Hair follicle dermal papilla cell (primary cell): Measurements from ENCODE around the gene SDHAF3. TPM values are rescaled to one million over a fixed set of nuclear protein-coding genes. Genes with fewer than 3 reads are reported as not detected.

Experiments
- total RNA-seq: library from RNA; depleted of rRNA; stranded (reverse); fragments of >200 nt; gene quantifications from 2 replicates; pipeline ENCODE4 v1.2.3, GENCODE V29; 2012

Gene SDHAF3
- 4.1 and 5.1 TPM in 2 replicates for total RNA-seq

GRCh38 chr7:97117372-97118188, at the start of gene SDHAF3:
TSS of gene SDHAF3 (plus strand) at chr7:97117698. CDS start at chr7:97117724, 26 bp downstream.

Other genes with a start within 250 kb of the SDHAF3 start
- not detected in 2 replicates for gene DLX6, start 112.1 kb upstream of the SDHAF3 start, total RNA-seq
- not detected in 2 replicates for gene DLX5, start 92.9 kb upstream of the SDHAF3 start, total RNA-seq